ENCODE measurements around the gene OSBP2. TPM values are rescaled to one million over a fixed set of nuclear protein-coding genes. Genes with fewer than 3 reads are reported as not detected.

OSBP2 gene
- total RNA-seq, 1 donor, result 11.1 TPM

DNA sequence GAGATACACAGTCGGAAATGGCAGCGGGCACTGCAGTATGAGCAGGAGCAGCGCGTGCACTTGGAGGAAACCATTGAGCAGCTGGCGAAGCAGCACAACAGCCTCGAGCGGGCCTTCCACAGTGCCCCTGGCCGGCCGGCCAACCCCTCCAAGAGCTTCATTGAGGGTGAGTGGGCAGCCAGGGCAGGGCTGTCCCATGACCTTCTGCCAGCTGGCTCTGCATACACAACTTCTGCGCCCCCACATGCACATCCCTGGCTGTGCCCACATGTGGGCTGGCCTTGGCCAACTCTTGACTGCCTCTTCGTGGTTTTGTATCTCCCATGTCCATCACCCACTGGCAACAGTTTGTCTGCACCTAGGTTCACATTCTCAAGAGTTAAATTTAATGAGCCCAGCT is 192.8 kb downstream of the OSBP2 start:
- no peak overlapping the region for H3K4me3 ChIP-seq (ENCODE audit: low read depth, low read length)
- TF ChIP-seq, protein P1, sequence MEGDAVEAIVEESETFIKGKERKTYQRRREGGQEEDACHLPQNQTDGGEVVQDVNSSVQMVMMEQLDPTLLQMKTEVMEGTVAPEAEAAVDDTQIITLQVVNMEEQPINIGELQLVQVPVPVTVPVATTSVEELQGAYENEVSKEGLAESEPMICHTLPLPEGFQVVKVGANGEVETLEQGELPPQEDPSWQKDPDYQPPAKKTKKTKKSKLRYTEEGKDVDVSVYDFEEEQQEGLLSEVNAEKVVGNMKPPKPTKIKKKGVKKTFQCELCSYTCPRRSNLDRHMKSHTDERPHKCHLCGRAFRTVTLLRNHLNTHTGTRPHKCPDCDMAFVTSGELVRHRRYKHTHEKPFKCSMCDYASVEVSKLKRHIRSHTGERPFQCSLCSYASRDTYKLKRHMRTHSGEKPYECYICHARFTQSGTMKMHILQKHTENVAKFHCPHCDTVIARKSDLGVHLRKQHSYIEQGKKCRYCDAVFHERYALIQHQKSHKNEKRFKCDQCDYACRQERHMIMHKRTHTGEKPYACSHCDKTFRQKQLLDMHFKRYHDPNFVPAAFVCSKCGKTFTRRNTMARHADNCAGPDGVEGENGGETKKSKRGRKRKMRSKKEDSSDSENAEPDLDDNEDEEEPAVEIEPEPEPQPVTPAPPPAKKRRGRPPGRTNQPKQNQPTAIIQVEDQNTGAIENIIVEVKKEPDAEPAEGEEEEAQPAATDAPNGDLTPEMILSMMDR (IDR thresholded peaks at IDR 0.05; ENCODE audit: insufficient read depth, low read length), result no peak
- no peak for DNase-seq (ENCODE audit: low read depth)

DNA sequence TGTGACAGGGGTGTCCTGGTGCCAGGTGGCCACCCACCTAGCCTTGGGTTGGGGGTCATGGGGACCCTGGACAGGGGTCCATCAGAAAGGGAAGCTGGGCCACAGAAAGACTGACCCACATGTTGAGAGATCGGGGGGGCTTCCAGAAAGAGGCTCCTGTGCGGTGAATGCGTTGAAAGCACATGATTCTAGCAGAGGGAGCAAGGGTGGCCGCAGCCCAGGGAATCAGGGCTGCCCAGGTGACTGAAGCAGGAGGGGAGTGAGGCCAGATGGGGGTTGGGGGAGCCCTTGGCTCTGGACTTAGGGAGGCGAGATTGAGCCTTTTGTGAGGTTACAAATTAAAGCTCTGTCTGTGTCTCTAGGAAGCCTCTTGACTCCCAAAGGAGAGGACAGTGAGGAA is 193.2 kb downstream of the OSBP2 start:
- TF ChIP-seq, protein P1 (IDR thresholded peaks at IDR 0.05; ENCODE audit: insufficient read depth, low read length), result no peak
- no peak overlapping the region for H3K4me3 ChIP-seq (ENCODE audit: low read depth, low read length)
- DNase-seq (ENCODE audit: low read depth), result no peak

DNA sequence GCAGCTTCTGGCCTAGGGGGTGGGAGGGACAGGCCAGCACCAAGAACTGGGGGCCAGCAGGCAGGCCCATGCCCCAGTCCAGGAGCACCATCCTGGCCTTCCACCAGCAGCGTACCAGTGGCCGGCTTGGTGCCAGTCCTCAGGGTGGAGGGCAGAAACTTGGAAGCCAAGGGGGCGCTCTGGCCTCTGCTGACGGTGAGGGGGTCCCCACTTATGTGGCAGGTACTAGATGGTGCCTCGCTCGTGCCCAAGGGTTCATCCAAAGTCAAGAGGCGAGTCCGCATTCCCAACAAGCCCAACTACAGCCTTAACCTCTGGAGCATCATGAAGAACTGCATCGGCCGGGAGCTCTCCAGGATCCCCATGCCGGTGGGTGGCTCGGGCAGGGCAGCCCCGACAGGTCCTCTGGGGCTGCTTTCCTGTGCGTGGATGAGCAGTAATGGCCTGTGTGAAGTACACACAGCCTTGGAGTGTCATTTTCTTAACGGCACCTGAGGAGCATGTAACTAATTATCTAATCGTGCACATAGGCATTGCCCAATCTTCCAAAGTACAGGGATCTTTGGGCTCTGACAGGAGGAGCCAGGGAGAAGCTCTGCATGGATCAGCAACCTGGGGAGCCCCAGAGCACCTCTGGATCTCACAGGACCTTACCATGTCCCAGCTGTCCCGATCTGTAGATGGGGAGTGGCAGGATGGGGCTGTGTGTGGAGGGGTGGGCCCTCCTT is 194.8 kb downstream of the OSBP2 start:
- no peak for DNase-seq (ENCODE audit: low read depth)
- TF ChIP-seq, protein P1 (IDR thresholded peaks at IDR 0.05; ENCODE audit: insufficient read depth, low read length), result no peak

DNA sequence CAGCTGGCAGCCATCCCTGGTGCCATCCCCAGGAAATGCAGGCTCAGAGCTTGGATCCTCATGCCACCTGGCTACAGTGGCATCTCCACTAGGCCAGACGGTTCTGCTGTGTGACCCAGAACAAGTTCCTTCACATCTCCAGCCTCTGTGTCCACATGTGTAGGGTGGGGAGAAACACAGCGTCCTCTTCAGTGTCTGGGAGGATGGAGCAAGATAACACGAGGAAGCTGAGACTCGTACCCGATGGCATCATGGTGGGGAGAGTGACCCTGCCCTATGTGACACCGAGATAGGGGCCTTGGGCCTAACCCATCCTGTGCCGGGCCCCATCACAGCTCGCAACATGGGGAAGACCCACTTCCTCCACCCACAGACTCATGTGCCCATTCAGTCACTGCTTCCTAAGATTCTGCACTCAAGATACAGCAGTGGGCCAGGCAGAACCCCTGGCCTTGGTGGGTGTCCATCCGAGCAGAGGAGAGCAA is 195.4 kb downstream of the OSBP2 start:
- TF ChIP-seq, protein P1 (IDR thresholded peaks at IDR 0.05; ENCODE audit: insufficient read depth, low read length), result no peak
- DNase-seq (ENCODE audit: low read depth), result no peak
- H3K4me3 ChIP-seq (ENCODE audit: low read depth, low read length), result no peak overlapping the region

More for the DNA sequence above, 194.8 kb downstream of the OSBP2 start:
- H3K4me3 ChIP-seq (ENCODE audit: low read depth, low read length), result no peak overlapping the region

DNA sequence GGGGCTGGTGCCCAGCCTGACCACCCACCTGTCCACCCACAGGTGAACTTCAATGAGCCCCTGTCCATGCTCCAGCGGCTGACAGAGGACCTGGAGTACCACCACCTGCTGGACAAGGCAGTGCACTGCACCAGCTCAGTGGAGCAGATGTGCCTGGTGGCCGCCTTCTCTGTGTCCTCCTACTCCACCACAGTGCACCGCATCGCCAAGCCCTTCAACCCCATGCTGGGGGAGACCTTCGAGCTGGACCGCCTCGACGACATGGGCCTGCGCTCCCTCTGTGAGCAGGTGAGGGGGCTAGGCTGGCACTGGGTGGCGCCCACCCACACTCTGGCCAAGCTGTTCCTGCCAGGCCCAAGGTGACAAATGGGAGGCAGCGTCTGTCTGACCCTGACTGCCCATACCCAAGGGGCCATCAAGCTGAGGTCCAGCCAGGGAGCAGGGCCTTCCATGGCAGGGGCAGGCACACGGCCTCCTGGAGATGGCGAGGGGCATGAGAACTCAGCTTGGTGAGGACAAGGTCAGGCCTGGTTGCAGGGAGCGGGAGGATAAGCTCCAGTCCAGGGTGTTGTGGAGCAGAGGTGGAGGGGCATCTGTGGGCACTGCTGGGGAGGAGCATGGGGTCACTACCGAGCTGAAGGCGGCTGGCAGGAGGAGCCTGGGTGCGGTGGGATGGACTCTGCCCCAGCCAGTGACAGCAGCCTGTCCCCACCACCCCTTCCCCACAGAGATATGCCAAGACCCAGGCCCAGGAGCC is 196.2 kb downstream of the OSBP2 start:
- no peak overlapping the region for H3K4me3 ChIP-seq (ENCODE audit: low read depth, low read length)
- TF ChIP-seq, protein P1 (IDR thresholded peaks at IDR 0.05; ENCODE audit: insufficient read depth, low read length), result peak; percentile 89
- DNase-seq (ENCODE audit: low read depth), result peak; percentile 30

DNA sequence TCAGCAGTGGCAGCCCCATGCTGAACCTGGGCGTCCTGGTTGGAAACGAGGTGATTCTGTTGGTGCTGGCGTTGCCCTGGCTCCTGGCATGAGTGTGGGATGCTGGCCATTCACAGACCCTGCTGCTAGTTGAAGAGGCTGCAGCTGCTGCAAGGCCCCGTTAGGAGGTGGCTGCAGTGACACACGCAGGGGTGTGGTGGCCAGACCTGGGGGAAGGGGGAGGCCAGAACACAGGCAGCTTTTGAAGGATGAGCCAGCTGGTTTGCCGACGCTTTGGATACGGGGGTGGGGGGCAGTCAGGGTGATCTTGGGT is 196.7 kb downstream of the OSBP2 start:
- TF ChIP-seq, protein P1 (IDR thresholded peaks at IDR 0.05; ENCODE audit: insufficient read depth, low read length), result no peak
- DNase-seq (ENCODE audit: low read depth), result no peak
- no peak overlapping the region for H3K4me3 ChIP-seq (ENCODE audit: low read depth, low read length)
